GM18867 (cell line): ENCODE data around the gene RIPK1.
"Not testable (repeated sequence)": the region's sequence is repeated elsewhere in the genome, so short reads cannot be mapped to it uniquely, and the experiment has no call there.

Source experiments
- ATAC-seq: cut with Tn5 transposase; IDR thresholded peaks from one replicate; pipeline ENCODE4 v1.9.1; 2021; ENCODE audit warnings: mild to moderate bottlenecking, moderate library complexity; ENCODE audit not compliant: unreplicated experiment

RIPK1 gene

GRCh38 chr6:3045369-3045768 is 22.9 kb upstream of the RIPK1 start:
- ATAC-seq, result no peak

GRCh38 chr6:3045777-3046176 is 22.5 kb upstream of the RIPK1 start:
- no peak for ATAC-seq

- no peak for ATAC-seq
Measured at GRCh38 chr6:3046295-3046694, 22.0 kb upstream of the RIPK1 start.

- not testable (repeated sequence) for ATAC-seq
Measured at GRCh38 chr6:3048009-3048408, 20.3 kb upstream of the RIPK1 start.

GRCh38 chr6:3052481-3053230 is 15.6 kb upstream of the RIPK1 start:
- ATAC-seq, result no peak

- no peak for ATAC-seq
Measured at GRCh38 chr6:3053231-3053508, 15.1 kb upstream of the RIPK1 start.

GRCh38 chr6:3054229-3055157 is 13.8 kb upstream of the RIPK1 start:
- ATAC-seq, result not testable (repeated sequence)

- ATAC-seq, result not testable (repeated sequence)
Measured at GRCh38 chr6:3055158-3055499, 13.2 kb upstream of the RIPK1 start.

- ATAC-seq, result no peak
Measured at GRCh38 chr6:3057063-3057770, 11.1 kb upstream of the RIPK1 start.

GRCh38 chr6:3058957-3059356 is 9.3 kb upstream of the RIPK1 start:
- no peak for ATAC-seq

- not testable (repeated sequence) for ATAC-seq
Measured at GRCh38 chr6:3060092-3060491, 8.2 kb upstream of the RIPK1 start.

- ATAC-seq, result no peak
Measured at GRCh38 chr6:3061501-3061941, 6.8 kb upstream of the RIPK1 start.

- ATAC-seq, result not testable (repeated sequence)
Measured at GRCh38 chr6:3063340-3063732, 5.0 kb upstream of the RIPK1 start.

GRCh38 chr6:3063733-3064700 is 4.3 kb upstream of the RIPK1 start:
- ATAC-seq, result peak; percentile 72

GRCh38 chr6:3071568-3071967 is 3.3 kb downstream of the RIPK1 start:
- ATAC-seq, result no peak

- no peak for ATAC-seq
Measured at GRCh38 chr6:3072798-3073197, 4.5 kb downstream of the RIPK1 start.

- ATAC-seq, result no peak
Measured at GRCh38 chr6:3073382-3073781, 5.1 kb downstream of the RIPK1 start.

GRCh38 chr6:3075772-3076113 is 7.4 kb downstream of the RIPK1 start:
- ATAC-seq, result no peak

- ATAC-seq, result no peak
Measured at GRCh38 chr6:3076320-3076719, 8.0 kb downstream of the RIPK1 start.

GRCh38 chr6:3077430-3077829 is 9.1 kb downstream of the RIPK1 start:
- ATAC-seq, result no peak

- not testable (repeated sequence) for ATAC-seq
Measured at GRCh38 chr6:3078952-3079351, 10.7 kb downstream of the RIPK1 start.
